ENCODE measurements around the gene SPRR1A.

DNA sequence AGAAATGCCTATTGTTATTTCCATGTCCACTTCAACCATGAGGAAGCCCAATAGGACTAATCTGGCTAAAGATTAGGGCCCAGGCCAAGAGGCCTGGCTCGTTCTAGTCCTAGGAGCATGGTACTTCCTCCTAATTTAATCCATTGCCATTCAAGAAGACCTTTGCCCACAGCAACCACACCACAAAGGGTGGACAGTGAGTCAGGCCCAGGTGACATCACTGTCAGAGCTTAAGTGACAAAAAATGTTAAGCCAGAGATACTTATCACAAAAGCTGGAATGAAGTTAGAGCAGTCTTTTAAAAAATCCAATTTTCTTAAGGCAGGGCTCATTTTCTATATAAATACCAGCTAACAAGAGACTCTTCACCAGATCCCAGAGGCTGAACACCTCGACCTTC is 17.5 kb downstream of the SPRR1A start, which contains the start of gene SPRR3:
- TF ChIP-seq, protein P1, sequence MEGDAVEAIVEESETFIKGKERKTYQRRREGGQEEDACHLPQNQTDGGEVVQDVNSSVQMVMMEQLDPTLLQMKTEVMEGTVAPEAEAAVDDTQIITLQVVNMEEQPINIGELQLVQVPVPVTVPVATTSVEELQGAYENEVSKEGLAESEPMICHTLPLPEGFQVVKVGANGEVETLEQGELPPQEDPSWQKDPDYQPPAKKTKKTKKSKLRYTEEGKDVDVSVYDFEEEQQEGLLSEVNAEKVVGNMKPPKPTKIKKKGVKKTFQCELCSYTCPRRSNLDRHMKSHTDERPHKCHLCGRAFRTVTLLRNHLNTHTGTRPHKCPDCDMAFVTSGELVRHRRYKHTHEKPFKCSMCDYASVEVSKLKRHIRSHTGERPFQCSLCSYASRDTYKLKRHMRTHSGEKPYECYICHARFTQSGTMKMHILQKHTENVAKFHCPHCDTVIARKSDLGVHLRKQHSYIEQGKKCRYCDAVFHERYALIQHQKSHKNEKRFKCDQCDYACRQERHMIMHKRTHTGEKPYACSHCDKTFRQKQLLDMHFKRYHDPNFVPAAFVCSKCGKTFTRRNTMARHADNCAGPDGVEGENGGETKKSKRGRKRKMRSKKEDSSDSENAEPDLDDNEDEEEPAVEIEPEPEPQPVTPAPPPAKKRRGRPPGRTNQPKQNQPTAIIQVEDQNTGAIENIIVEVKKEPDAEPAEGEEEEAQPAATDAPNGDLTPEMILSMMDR (IDR thresholded peaks at IDR 0.05), result no peak
- no peak for TF ChIP-seq ZFX (IDR thresholded peaks at IDR 0.05; ENCODE audit: borderline replicate concordance)

Data from 22Rv1 (cell line).